SK-N-SH treated with all-trans-retinoic acid at 6 μM for 48 hours (cell line): ENCODE measurements around the gene PNO1.

Experiments used
- ATAC-seq: fragments of 200-7000 bp; cut with Tn5 transposase; 3 replicates; pipeline ENCODE4 v1.9.1; 2020; ENCODE audit warnings: mild to moderate bottlenecking, moderate library complexity
- ARNTL ChIP-seq: fragments of 450-650 bp; formaldehyde crosslinking; IDR thresholded peaks from 2 replicates; pipeline ENCODE4 v1.5.0; 2020; ENCODE audit warnings: low read depth, mild to moderate bottlenecking, moderate library complexity, borderline replicate concordance
- BACH2 ChIP-seq: fragments of 250-450 bp; sonication (Bioruptor Pico); IDR thresholded peaks from 2 replicates; pipeline ENCODE4 v1.9.0; 2021; ENCODE audit warnings: mild to moderate bottlenecking, borderline replicate concordance
- CSRNP3 ChIP-seq: fragments of 250-450 bp; sonication (Bioruptor Pico); IDR thresholded peaks from 2 replicates; pipeline ENCODE4 v1.5.1; 2021; ENCODE audit warnings: mild to moderate bottlenecking, moderate library complexity
- GLIS3 ChIP-seq: fragments of 250-450 bp; sonication (Bioruptor Pico); IDR thresholded peaks from 2 replicates; pipeline ENCODE4 v1.5.0; 2020; ENCODE audit warnings: mild to moderate bottlenecking, moderate library complexity
- PATZ1 ChIP-seq: fragments of 250-450 bp; sonication (Bioruptor Pico); IDR thresholded peaks from 2 replicates; pipeline ENCODE4 v1.8.0; 2020; ENCODE audit warnings: mild to moderate bottlenecking, moderate library complexity, borderline replicate concordance
- RARB ChIP-seq: fragments of 250-450 bp; sonication (Bioruptor Pico); IDR thresholded peaks from 2 replicates; pipeline ENCODE4 v1.8.0; 2021; ENCODE audit warnings: mild to moderate bottlenecking, moderate library complexity
- SNAI2 ChIP-seq: fragments of 250-450 bp; sonication (Bioruptor Pico); IDR thresholded peaks from 2 replicates; pipeline ENCODE4 v1.5.0; 2020; ENCODE audit warnings: mild to moderate bottlenecking, moderate library complexity
- ZFP30 ChIP-seq: fragments of 450-650 bp; formaldehyde crosslinking; IDR thresholded peaks from 2 replicates; pipeline ENCODE4 v1.5.0; 2022; ENCODE audit warnings: mild to moderate bottlenecking, moderate library complexity
- ZNF70 ChIP-seq: fragments of 450-650 bp; formaldehyde crosslinking; IDR thresholded peaks from 2 replicates; pipeline ENCODE4 v1.5.0; 2020; ENCODE audit warnings: mild to moderate bottlenecking, moderate library complexity
- TF ChIP-seq, protein P1 (sequence below): fragments of 250-450 bp; sonication (Bioruptor Pico); IDR thresholded peaks from 2 replicates; pipeline ENCODE4 v1.5.0; 2020; ENCODE audit warnings: mild to moderate bottlenecking, moderate library complexity
- TF ChIP-seq, protein P2 (sequence below): fragments of 250-450 bp; sonication (Bioruptor Pico); IDR thresholded peaks from 2 replicates; pipeline ENCODE4 v1.8.0; 2021; ENCODE audit warnings: low read depth, mild to moderate bottlenecking, moderate library complexity, borderline replicate concordance
- TF ChIP-seq, protein P3 (sequence below): fragments of 250-450 bp; sonication (Bioruptor Pico); IDR thresholded peaks from 2 replicates; pipeline ENCODE4 v1.5.1; 2020; ENCODE audit warnings: low read depth, mild to moderate bottlenecking, moderate library complexity

The PNO1 gene

GRCh38 chr2:68196120-68196716 lies 38.5 kb downstream of the PNO1 start:
- TF ChIP-seq SNAI2 (no peak), ZNF70 (CRISPR knock-in tag) (no peak), GLIS3 (CRISPR knock-in tag) (no peak)
- TF ChIP-seq, protein P1, sequence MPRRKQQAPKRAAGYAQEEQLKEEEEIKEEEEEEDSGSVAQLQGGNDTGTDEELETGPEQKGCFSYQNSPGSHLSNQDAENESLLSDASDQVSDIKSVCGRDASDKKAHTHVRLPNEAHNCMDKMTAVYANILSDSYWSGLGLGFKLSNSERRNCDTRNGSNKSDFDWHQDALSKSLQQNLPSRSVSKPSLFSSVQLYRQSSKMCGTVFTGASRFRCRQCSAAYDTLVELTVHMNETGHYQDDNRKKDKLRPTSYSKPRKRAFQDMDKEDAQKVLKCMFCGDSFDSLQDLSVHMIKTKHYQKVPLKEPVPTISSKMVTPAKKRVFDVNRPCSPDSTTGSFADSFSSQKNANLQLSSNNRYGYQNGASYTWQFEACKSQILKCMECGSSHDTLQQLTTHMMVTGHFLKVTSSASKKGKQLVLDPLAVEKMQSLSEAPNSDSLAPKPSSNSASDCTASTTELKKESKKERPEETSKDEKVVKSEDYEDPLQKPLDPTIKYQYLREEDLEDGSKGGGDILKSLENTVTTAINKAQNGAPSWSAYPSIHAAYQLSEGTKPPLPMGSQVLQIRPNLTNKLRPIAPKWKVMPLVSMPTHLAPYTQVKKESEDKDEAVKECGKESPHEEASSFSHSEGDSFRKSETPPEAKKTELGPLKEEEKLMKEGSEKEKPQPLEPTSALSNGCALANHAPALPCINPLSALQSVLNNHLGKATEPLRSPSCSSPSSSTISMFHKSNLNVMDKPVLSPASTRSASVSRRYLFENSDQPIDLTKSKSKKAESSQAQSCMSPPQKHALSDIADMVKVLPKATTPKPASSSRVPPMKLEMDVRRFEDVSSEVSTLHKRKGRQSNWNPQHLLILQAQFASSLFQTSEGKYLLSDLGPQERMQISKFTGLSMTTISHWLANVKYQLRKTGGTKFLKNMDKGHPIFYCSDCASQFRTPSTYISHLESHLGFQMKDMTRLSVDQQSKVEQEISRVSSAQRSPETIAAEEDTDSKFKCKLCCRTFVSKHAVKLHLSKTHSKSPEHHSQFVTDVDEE = no peak
- ATAC-seq = no peak

DNA sequence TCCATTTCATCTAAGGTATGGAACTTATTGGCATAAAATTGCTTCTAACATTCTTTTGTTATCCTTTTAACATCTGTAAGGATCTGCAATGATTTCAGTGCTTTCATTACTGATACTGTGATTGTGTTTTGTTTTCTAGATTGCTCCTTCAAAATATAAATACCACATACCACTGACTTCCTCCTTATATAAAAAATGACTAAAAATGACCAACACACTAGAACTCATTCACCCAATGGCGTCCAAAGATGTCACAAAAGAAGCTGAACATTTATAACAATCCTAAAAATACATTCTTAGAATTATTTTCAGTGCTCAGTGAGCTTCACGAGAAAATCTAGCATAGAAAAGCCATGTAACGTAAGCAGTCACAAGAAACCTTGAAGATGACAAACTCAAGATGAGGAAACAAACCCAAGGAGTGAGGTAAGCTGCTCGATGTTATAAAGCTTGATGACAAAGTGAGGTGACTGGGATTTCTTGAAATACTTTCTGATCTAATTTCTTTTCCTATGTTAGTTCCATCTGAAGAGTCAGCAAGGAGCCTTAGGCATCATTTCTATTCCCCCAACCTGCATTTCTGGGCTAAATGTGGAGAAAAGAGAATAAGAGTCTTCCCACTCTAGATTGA lies 42.6 kb downstream of the PNO1 start:
- TF ChIP-seq, protein P2, sequence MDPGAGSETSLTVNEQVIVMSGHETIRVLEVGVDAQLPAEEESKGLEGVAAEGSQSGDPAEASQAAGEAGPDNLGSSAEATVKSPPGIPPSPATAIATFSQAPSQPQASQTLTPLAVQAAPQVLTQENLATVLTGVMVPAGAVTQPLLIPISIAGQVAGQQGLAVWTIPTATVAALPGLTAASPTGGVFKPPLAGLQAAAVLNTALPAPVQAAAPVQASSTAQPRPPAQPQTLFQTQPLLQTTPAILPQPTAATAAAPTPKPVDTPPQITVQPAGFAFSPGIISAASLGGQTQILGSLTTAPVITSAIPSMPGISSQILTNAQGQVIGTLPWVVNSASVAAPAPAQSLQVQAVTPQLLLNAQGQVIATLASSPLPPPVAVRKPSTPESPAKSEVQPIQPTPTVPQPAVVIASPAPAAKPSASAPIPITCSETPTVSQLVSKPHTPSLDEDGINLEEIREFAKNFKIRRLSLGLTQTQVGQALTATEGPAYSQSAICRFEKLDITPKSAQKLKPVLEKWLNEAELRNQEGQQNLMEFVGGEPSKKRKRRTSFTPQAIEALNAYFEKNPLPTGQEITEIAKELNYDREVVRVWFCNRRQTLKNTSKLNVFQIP (CRISPR knock-in tag) = no peak
- TF ChIP-seq, protein P3, sequence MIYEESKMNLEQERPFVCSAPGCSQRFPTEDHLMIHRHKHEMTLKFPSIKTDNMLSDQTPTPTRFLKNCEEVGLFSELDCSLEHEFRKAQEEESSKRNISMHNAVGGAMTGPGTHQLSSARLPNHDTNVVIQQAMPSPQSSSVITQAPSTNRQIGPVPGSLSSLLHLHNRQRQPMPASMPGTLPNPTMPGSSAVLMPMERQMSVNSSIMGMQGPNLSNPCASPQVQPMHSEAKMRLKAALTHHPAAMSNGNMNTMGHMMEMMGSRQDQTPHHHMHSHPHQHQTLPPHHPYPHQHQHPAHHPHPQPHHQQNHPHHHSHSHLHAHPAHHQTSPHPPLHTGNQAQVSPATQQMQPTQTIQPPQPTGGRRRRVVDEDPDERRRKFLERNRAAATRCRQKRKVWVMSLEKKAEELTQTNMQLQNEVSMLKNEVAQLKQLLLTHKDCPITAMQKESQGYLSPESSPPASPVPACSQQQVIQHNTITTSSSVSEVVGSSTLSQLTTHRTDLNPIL (CRISPR knock-in tag) = no peak
- TF ChIP-seq ZFP30 (CRISPR knock-in tag) (no peak), PATZ1 (CRISPR knock-in tag) (no peak), RARB (CRISPR knock-in tag) (no peak), GLIS3 (CRISPR knock-in tag) (no peak), ARNTL (CRISPR knock-in tag) (no peak), CSRNP3 (CRISPR knock-in tag) (no peak)
- no peak for ATAC-seq

DNA sequence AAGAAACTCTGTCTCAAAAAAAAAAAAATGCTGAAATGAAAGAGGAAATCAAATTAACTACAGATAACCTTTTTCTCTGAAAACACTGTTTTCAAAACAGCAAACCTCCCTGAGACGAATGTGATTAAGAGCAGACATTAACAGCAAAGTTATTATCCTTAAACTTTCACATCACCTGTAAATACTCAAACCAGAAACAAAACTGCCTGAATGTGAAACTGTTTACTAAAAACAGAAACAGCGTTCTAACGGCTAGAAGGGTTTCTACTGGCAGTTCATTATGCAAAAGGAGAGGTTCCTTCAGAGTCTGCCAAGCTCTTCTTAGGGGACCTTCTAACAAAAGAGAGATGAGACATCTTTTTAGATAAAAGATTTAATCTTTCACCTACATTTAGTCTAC lies 45.9 kb downstream of the PNO1 start:
- ATAC-seq = no peak
- no peak for TF ChIP-seq BACH2
- TF ChIP-seq CSRNP3 (CRISPR knock-in tag) = no peak
- TF ChIP-seq, protein P1 = no peak
- TF ChIP-seq ZFP30 (CRISPR knock-in tag) = no peak
- no peak for TF ChIP-seq RARB (CRISPR knock-in tag)
